ACC112 (cell line): ENCODE measurements around the gene LCE2B.

ENCODE experiments used
- H2AFZ ChIP-seq: fragments of 200-600 bp; sonication (generic); one replicate; pipeline ENCODE4 v1.6.0; 2017; ENCODE audit warnings: antibody characterized with exemption, low read length; ENCODE audit not compliant: unreplicated experiment
- H3K27ac ChIP-seq: fragments of 200-600 bp; sonication (generic); 2 replicates; pipeline ENCODE4 v1.5.1; 2014; ENCODE audit warnings: low read depth, mild to moderate bottlenecking, antibody characterized with exemption, low read length, moderate library complexity
- H3K27me3 ChIP-seq: fragments of 200-600 bp; sonication (generic); 2 replicates; pipeline ENCODE4 v1.6.1; 2014; ENCODE audit warnings: mild to moderate bottlenecking, antibody characterized with exemption, low read length, moderate library complexity, mixed read lengths; ENCODE audit not compliant: insufficient read depth
- H3K36me3 ChIP-seq: fragments of 200-600 bp; sonication (generic); 2 replicates; pipeline ENCODE4 v1.6.1; 2016; ENCODE audit warnings: mild to moderate bottlenecking, antibody characterized with exemption, low read length, moderate library complexity, mixed read lengths; ENCODE audit not compliant: insufficient read depth
- H3K4me1 ChIP-seq: fragments of 200-600 bp; sonication (generic); one replicate; pipeline ENCODE4 v1.6.1; 2016; ENCODE audit warnings: low read length, mixed read lengths; ENCODE audit not compliant: insufficient read depth, unreplicated experiment, control insufficient read depth
- H3K4me3 ChIP-seq: fragments of 200-600 bp; sonication (generic); 2 replicates; pipeline ENCODE4 v1.5.1; 2014; ENCODE audit warnings: mild to moderate bottlenecking, low read depth, low read length
- H3K79me2 ChIP-seq: fragments of 200-600 bp; sonication (generic); one replicate; pipeline ENCODE4 v1.6.0; 2016; ENCODE audit warnings: low read length; ENCODE audit not compliant: control insufficient read depth, unreplicated experiment, insufficient read depth

LCE2B gene

GRCh38 chr1:152728986-152729385, 43.1 kb downstream of the LCE2B start:
- no peak overlapping the region for H2AFZ ChIP-seq
- no peaks in the 10 kb centered on the region for H3K4me1 ChIP-seq
- H3K27me3 ChIP-seq = no peaks in the 10 kb centered on the region
- H3K79me2 ChIP-seq = no peaks in the 10 kb centered on the region
- H3K36me3 ChIP-seq = no peaks in the 10 kb centered on the region
- no peak overlapping the region for H3K4me3 ChIP-seq
- no peak overlapping the region for H3K27ac ChIP-seq

GRCh38 chr1:152735648-152736047, 49.7 kb downstream of the LCE2B start:
- no peaks in the 10 kb centered on the region for H3K27me3 ChIP-seq
- no peak overlapping the region for H3K27ac ChIP-seq
- no peak overlapping the region for H2AFZ ChIP-seq
- H3K4me3 ChIP-seq = no peak overlapping the region
- no peaks in the 10 kb centered on the region for H3K36me3 ChIP-seq
- no peaks in the 10 kb centered on the region for H3K4me1 ChIP-seq
- H3K79me2 ChIP-seq = no peaks in the 10 kb centered on the region
